ENCODE measurements around the gene PRDM8.

PRDM8 gene

DNA sequence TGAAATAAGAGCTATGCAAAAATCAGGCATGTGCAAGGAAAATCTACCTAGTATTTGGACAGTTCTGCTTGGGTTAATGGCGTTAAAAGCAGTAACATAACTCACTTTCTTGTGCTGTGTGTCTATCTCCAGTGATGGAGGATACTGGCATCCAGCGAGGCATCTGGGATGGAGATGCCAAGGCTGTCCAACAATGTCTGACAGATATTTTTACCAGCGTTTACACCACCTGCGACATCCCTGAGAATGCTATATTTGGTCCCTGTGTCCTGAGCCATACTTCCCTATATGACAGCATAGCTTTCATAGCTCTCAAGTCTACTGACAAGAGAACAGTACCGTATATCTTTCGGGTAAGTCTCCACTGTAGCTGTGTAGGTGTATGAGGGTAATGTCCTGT lies 2.6 kb downstream of the PRDM8 start:
- Histone ChIP-seq H3K9me3 (ENCODE audit: control insufficient read depth, insufficient read depth, low read depth, low read length) (no peaks in the 10 kb centered on the region), H3K4me3 (ENCODE audit: low read depth, low read length) (no peak overlapping the region), H3K4me1 (ENCODE audit: control insufficient read depth, insufficient read depth, low read length) (no peaks in the 10 kb centered on the region), H3K27ac (ENCODE audit: extremely low read depth, low read depth, low read length) (no peak overlapping the region), H3K36me3 (ENCODE audit: control insufficient read depth in 2 of 2, insufficient read depth in 1 of 2, low read length in 2 of 2) (peaks cover 4 to 8% of the 10 kb centered on the region in 2 experiments; a peak in 1 of 3 replicates)
- POLR2A ChIA-PET, result no interaction called here
- CTCF ChIA-PET, result interaction anchor here (0.6 kb wide), 1 partner anchor 44 kb away, joined by 3 read pairs; no protein-coding TSS in a partner anchor
- TF ChIP-seq, protein P1, sequence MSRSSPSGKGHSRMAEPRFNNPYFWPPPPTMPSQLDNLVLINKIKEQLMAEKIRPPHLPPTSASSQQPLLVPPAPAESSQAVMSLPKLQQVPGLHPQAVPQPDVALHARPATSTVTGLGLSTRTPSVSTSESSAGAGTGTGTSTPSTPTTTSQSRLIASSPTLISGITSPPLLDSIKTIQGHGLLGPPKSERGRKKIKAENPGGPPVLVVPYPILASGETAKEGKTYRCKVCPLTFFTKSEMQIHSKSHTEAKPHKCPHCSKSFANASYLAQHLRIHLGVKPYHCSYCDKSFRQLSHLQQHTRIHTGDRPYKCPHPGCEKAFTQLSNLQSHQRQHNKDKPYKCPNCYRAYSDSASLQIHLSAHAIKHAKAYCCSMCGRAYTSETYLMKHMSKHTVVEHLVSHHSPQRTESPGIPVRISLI (tag by site-specific recombination; IDR thresholded peaks at IDR 0.05), result no peak
- TF ChIP-seq ZNF335 (tag by site-specific recombination; conservative IDR thresholded peaks at IDR 0.05) (no peak), ZNF354C (tag by site-specific recombination; IDR thresholded peaks at IDR 0.05; ENCODE audit: borderline replicate concordance, low read depth) (no peak), ZBTB48 (tag by site-specific recombination; IDR thresholded peaks at IDR 0.05) (no peak), ZNF561 (tag by site-specific recombination; IDR thresholded peaks at IDR 0.05; ENCODE audit: borderline replicate concordance) (no peak), ZNF785 (tag by site-specific recombination; IDR thresholded peaks at IDR 0.05) (no peak), ZNF132 (tag by site-specific recombination; IDR thresholded peaks at IDR 0.05; ENCODE audit: borderline replicate concordance) (no peak), ZNF529 (tag by site-specific recombination; IDR thresholded peaks at IDR 0.05; ENCODE audit: insufficient replicate concordance) (no peak)
- TF ChIP-seq, protein P2, sequence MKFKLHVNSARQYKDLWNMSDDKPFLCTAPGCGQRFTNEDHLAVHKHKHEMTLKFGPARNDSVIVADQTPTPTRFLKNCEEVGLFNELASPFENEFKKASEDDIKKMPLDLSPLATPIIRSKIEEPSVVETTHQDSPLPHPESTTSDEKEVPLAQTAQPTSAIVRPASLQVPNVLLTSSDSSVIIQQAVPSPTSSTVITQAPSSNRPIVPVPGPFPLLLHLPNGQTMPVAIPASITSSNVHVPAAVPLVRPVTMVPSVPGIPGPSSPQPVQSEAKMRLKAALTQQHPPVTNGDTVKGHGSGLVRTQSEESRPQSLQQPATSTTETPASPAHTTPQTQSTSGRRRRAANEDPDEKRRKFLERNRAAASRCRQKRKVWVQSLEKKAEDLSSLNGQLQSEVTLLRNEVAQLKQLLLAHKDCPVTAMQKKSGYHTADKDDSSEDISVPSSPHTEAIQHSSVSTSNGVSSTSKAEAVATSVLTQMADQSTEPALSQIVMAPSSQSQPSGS (tag by site-specific recombination; IDR thresholded peaks at IDR 0.05; ENCODE audit: low read depth), result no peak
- TF ChIP-seq, protein P3, sequence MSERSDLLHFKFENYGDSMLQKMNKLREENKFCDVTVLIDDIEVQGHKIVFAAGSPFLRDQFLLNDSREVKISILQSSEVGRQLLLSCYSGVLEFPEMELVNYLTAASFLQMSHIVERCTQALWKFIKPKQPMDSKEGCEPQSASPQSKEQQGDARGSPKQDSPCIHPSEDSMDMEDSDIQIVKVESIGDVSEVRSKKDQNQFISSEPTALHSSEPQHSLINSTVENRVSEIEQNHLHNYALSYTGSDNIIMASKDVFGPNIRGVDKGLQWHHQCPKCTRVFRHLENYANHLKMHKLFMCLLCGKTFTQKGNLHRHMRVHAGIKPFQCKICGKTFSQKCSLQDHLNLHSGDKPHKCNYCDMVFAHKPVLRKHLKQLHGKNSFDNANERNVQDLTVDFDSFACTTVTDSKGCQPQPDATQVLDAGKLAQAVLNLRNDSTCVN (tag by site-specific recombination; optimal IDR thresholded peaks at IDR 0.05), result no peak
- TF ChIP-seq, protein P4, sequence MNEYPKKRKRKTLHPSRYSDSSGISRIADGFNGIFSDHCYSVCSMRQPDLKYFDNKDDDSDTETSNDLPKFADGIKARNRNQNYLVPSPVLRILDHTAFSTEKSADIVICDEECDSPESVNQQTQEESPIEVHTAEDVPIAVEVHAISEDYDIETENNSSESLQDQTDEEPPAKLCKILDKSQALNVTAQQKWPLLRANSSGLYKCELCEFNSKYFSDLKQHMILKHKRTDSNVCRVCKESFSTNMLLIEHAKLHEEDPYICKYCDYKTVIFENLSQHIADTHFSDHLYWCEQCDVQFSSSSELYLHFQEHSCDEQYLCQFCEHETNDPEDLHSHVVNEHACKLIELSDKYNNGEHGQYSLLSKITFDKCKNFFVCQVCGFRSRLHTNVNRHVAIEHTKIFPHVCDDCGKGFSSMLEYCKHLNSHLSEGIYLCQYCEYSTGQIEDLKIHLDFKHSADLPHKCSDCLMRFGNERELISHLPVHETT (tag by site-specific recombination; IDR thresholded peaks at IDR 0.05), result no peak
- TF ChIP-seq, protein P5, sequence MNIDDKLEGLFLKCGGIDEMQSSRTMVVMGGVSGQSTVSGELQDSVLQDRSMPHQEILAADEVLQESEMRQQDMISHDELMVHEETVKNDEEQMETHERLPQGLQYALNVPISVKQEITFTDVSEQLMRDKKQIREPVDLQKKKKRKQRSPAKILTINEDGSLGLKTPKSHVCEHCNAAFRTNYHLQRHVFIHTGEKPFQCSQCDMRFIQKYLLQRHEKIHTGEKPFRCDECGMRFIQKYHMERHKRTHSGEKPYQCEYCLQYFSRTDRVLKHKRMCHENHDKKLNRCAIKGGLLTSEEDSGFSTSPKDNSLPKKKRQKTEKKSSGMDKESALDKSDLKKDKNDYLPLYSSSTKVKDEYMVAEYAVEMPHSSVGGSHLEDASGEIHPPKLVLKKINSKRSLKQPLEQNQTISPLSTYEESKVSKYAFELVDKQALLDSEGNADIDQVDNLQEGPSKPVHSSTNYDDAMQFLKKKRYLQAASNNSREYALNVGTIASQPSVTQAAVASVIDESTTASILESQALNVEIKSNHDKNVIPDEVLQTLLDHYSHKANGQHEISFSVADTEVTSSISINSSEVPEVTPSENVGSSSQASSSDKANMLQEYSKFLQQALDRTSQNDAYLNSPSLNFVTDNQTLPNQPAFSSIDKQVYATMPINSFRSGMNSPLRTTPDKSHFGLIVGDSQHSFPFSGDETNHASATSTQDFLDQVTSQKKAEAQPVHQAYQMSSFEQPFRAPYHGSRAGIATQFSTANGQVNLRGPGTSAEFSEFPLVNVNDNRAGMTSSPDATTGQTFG (tag by site-specific recombination; IDR thresholded peaks at IDR 0.05; ENCODE audit: borderline replicate concordance), result no peak
- TF ChIP-seq, protein P6, sequence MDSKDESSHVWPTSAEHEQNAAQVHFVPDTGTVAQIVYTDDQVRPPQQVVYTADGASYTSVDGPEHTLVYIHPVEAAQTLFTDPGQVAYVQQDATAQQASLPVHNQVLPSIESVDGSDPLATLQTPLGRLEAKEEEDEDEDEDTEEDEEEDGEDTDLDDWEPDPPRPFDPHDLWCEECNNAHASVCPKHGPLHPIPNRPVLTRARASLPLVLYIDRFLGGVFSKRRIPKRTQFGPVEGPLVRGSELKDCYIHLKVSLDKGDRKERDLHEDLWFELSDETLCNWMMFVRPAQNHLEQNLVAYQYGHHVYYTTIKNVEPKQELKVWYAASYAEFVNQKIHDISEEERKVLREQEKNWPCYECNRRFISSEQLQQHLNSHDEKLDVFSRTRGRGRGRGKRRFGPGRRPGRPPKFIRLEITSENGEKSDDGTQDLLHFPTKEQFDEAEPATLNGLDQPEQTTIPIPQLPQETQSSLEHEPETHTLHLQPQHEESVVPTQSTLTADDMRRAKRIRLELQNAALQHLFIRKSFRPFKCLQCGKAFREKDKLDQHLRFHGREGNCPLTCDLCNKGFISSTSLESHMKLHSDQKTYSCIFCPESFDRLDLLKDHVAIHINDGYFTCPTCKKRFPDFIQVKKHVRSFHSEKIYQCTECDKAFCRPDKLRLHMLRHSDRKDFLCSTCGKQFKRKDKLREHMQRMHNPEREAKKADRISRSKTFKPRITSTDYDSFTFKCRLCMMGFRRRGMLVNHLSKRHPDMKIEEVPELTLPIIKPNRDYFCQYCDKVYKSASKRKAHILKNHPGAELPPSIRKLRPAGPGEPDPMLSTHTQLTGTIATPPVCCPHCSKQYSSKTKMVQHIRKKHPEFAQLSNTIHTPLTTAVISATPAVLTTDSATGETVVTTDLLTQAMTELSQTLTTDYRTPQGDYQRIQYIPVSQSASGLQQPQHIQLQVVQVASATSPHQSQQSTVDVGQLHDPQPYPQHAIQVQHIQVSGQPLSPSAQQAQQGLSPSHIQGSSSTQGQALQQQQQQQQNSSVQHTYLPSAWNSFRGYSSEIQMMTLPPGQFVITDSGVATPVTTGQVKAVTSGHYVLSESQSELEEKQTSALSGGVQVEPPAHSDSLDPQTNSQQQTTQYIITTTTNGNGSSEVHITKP (tag by site-specific recombination; IDR thresholded peaks at IDR 0.05), result no peak
